IMR-90 (cell line): ENCODE data around the gene OGA. TPM values are rescaled to one million over a fixed set of nuclear protein-coding genes. Genes with fewer than 3 reads are reported as not detected.
A peak's percentile ranks its signal among the peaks of the same experiment; 100 is the strongest.

ENCODE experiments used
- ATAC-seq: fragments of 200-7000 bp; cut with Tn5 transposase; 2 replicates; pipeline ENCODE4 v1.9.1; 2020; ENCODE audit warnings: low read depth, mild to moderate bottlenecking, moderate library complexity
- BruUV-seq: library from RNA; stranded (reverse); fragments of 400-500 nt; replicated peaks from 2 replicates; lab custom pipeline; 2021; lab: Mats Ljungman, UMichigan
- CTCF ChIA-PET: fragments of 300-600 bp; formaldehyde crosslinking; extraction: SDS; loops from one replicate; lab custom pipeline; 2021; ENCODE audit warnings: antibody characterized with exemption; lab: Yijun Ruan, JAX
- POLR2A ChIA-PET: fragments of 300-600 bp; sonication (Branson Sonifier 250); formaldehyde crosslinking; loops from one replicate; lab custom pipeline; 2022; ENCODE audit warnings: antibody characterized with exemption; ENCODE audit not compliant: unreplicated experiment; lab: Charles Lee
- DNase-seq: peaks from one replicate; pipeline ENCODE4 v3.0.0; 2013
- H2AFZ ChIP-seq: replicated peaks from 2 replicates; pipeline ENCODE3; 2013; ENCODE audit warnings: low read length, mild to moderate bottlenecking; ENCODE audit not compliant: poor library complexity
- H2AK5ac ChIP-seq: 2 replicates; pipeline ENCODE4 v1.6.1; 2013; ENCODE audit warnings: low read depth, low read length, inconsistent platforms
- H2AK9ac ChIP-seq: replicated peaks from 2 replicates; pipeline ENCODE3; 2013; ENCODE audit warnings: mild to moderate bottlenecking, low read depth, low read length, moderate library complexity; ENCODE audit not compliant: poor library complexity
- H2BK120ac ChIP-seq: 2 replicates; pipeline ENCODE4 v1.6.1; 2013; ENCODE audit warnings: low read depth, low read length, inconsistent platforms
- H2BK15ac ChIP-seq: 3 replicates; pipeline ENCODE4 v1.6.1; 2013; ENCODE audit warnings: low read depth, low read length, inconsistent platforms
- H2BK20ac ChIP-seq: 2 replicates; pipeline ENCODE4 v1.6.1; 2013; ENCODE audit warnings: low read depth, mild to moderate bottlenecking, inconsistent platforms, low read length, moderate library complexity
- H2BK5ac ChIP-seq: 2 replicates; pipeline ENCODE4 v1.6.1; 2013; ENCODE audit warnings: mild to moderate bottlenecking, low read depth, low read length, inconsistent platforms; ENCODE audit not compliant: poor library complexity, severe bottlenecking
- H3K14ac ChIP-seq: replicated peaks from 2 replicates; pipeline ENCODE4 v1.6.1; 2013; ENCODE audit warnings: low read depth, low read length, inconsistent platforms
- H3K18ac ChIP-seq: 2 replicates; pipeline ENCODE4 v1.6.1; 2013; ENCODE audit warnings: low read depth, low read length, control low read depth
- H3K23ac ChIP-seq: 2 replicates; pipeline ENCODE4 v1.6.1; 2013; ENCODE audit warnings: low read depth, low read length, inconsistent platforms
- H3K27ac ChIP-seq: 2 replicates; pipeline ENCODE4 v1.5.1; 2013; ENCODE audit warnings: mild to moderate bottlenecking, control low read depth, low read length; ENCODE audit not compliant: insufficient read depth
- H3K27me3 ChIP-seq: 2 replicates; pipeline ENCODE4 v1.6.1; 2013; ENCODE audit warnings: low read length; ENCODE audit not compliant: control insufficient read depth, insufficient read depth
- H3K36me3 ChIP-seq: 2 replicates; pipeline ENCODE4 v1.6.1; 2013; ENCODE audit warnings: low read length, mixed read lengths; ENCODE audit not compliant: control insufficient read depth, insufficient read depth
- H3K4ac ChIP-seq: 2 replicates; pipeline ENCODE4 v1.6.1; 2013; ENCODE audit warnings: low read depth, low read length, inconsistent platforms
- H3K4me1 ChIP-seq: 2 replicates; pipeline ENCODE4 v1.6.1; 2013; ENCODE audit warnings: low read length, mixed read lengths; ENCODE audit not compliant: control insufficient read depth, insufficient read depth
- H3K4me2 ChIP-seq: 2 replicates; pipeline ENCODE4 v1.6.1; 2013; ENCODE audit warnings: low read depth, mild to moderate bottlenecking, control low read depth, low read length, moderate library complexity
- H3K4me3 ChIP-seq: 2 replicates; pipeline ENCODE4 v1.5.1; 2013; ENCODE audit warnings: low read depth, mild to moderate bottlenecking, control low read depth, low read length, moderate library complexity; ENCODE audit not compliant: insufficient read depth
- H3K56ac ChIP-seq: 2 replicates; pipeline ENCODE4 v1.6.1; 2013; ENCODE audit warnings: low read length, inconsistent platforms; ENCODE audit not compliant: insufficient read depth; ENCODE audit errors: extremely low read depth
- H3K79me1 ChIP-seq, 2 experiments: 2 replicates each; pipeline ENCODE4 v1.6.1; 2013; ENCODE audit warnings: low read length in 2 of 2, inconsistent platforms in 1 of 2, low read depth in 1 of 2
- H3K9ac ChIP-seq: 2 replicates; pipeline ENCODE4 v1.6.1; 2013; ENCODE audit warnings: low read depth, low read length, control low read depth
- H3K9me1 ChIP-seq: 2 replicates; pipeline ENCODE4 v1.6.1; 2013; ENCODE audit warnings: low read length, inconsistent platforms; ENCODE audit not compliant: insufficient read depth
- H3K9me3 ChIP-seq: 2 replicates; pipeline ENCODE4 v1.6.1; 2013; ENCODE audit warnings: low read length; ENCODE audit not compliant: control insufficient read depth, insufficient read depth
- H4K20me1 ChIP-seq: 2 replicates; pipeline ENCODE4 v1.6.1; 2013; ENCODE audit warnings: low read length, inconsistent platforms; ENCODE audit not compliant: insufficient read depth
- H4K5ac ChIP-seq: 2 replicates; pipeline ENCODE4 v1.6.1; 2013; ENCODE audit warnings: mild to moderate bottlenecking, low read depth, low read length, control low read depth
- H4K8ac ChIP-seq, 2 experiments: 2 replicates each; pipeline ENCODE4 v1.6.1; 2013; ENCODE audit warnings: low read depth in 2 of 2, low read length in 2 of 2, control low read depth in 1 of 2, inconsistent platforms in 1 of 2
- H4K91ac ChIP-seq: 2 replicates; pipeline ENCODE4 v1.6.1; 2013; ENCODE audit warnings: low read depth, low read length, inconsistent platforms; ENCODE audit not compliant: insufficient read depth
- BHLHE40 ChIP-seq: fragments of 150-350 bp; IDR thresholded peaks from 2 replicates; pipeline ENCODE4 v1.6.1; 2016; ENCODE audit warnings: mild to moderate bottlenecking, low read depth, low read length
- CHD1 ChIP-seq: IDR thresholded peaks from 2 replicates; pipeline ENCODE4 v1.6.1; 2012; ENCODE audit warnings: low read depth, low read length, improper control_type of control experiment
- FOS ChIP-seq: fragments of 150-350 bp; IDR thresholded peaks from 2 replicates; pipeline ENCODE4 v1.6.1; 2016; ENCODE audit warnings: low read depth, low read length
- MAFK ChIP-seq: IDR thresholded peaks from 2 replicates; pipeline ENCODE4 v1.6.1; 2012; ENCODE audit warnings: low read depth, low read length, improper control_type of control experiment
- MAZ ChIP-seq: IDR thresholded peaks from 2 replicates; pipeline ENCODE4 v1.6.1; 2012; ENCODE audit warnings: low read depth, mild to moderate bottlenecking, low read length, improper control_type of control experiment, moderate library complexity, borderline replicate concordance
- MXI1 ChIP-seq: IDR thresholded peaks from 2 replicates; pipeline ENCODE4 v1.6.1; 2012; ENCODE audit warnings: low read depth, mild to moderate bottlenecking, low read length, moderate library complexity, borderline replicate concordance
- NFE2L2 ChIP-seq: fragments of 150-350 bp; IDR thresholded peaks from 2 replicates; pipeline ENCODE4 v1.6.1; 2016; ENCODE audit warnings: low read depth, mild to moderate bottlenecking, low read length
- POLR2A ChIP-seq: IDR thresholded peaks from 2 replicates; pipeline ENCODE4 v1.6.1; 2012; ENCODE audit warnings: mild to moderate bottlenecking, low read depth, low read length
- RAD21 ChIP-seq: IDR thresholded peaks from 2 replicates; pipeline ENCODE4 v1.6.1; 2012; ENCODE audit warnings: low read length, improper control_type of control experiment
- RCOR1 ChIP-seq: IDR thresholded peaks from 2 replicates; pipeline ENCODE4 v1.6.1; 2012; ENCODE audit warnings: mild to moderate bottlenecking, low read length, improper control_type of control experiment; ENCODE audit not compliant: insufficient replicate concordance
- RFX5 ChIP-seq: IDR thresholded peaks from 2 replicates; pipeline ENCODE4 v1.8.0; 2012; ENCODE audit warnings: low read depth, mild to moderate bottlenecking, low read length, moderate library complexity
- SMC3 ChIP-seq: fragments of 150-350 bp; IDR thresholded peaks from 2 replicates; pipeline ENCODE4 v1.6.1; 2016; ENCODE audit warnings: low read depth, mild to moderate bottlenecking, antibody characterized with exemption, low read length, moderate library complexity
- USF2 ChIP-seq: fragments of 150-350 bp; IDR thresholded peaks from 2 replicates; pipeline ENCODE4 v1.6.1; 2017; ENCODE audit warnings: mild to moderate bottlenecking, antibody characterized with exemption, low read length, low read depth
- WGBS, 2 experiments: methylation state at CpG; one replicate each; pipeline versions ENCODE4 v1.1.5 to v1.1.7; 2013; ENCODE audit warnings: missing lambda C conversion rate in 2 of 2; ENCODE audit not compliant: insufficient read length in 1 of 2; ENCODE audit errors: extremely low coverage in 2 of 2; 5-methylcytosine and 5-hydroxymethylcytosine counted together
- dilution Hi-C: fragments of 300-500 bp; cut with HindIII; formaldehyde crosslinking; loops from one replicate; pipeline ENCODE4 v1.14.3; 2018; ENCODE audit warnings: low sequenced_read_pairs; ENCODE audit not compliant: unreplicated experiment
- in situ Hi-C: fragments of 300-500 bp; cut with MboI; formaldehyde crosslinking; loops from 3 replicates; pipeline ENCODE4 v1.14.3; 2019; ENCODE audit warnings: low sequenced_read_pairs, inconsistent platforms, mixed read lengths
- intact Hi-C: fragments of 100-400 bp; cut with micrococcal nuclease; formaldehyde crosslinking; loops from 2 replicates; pipeline ENCODE4 v1.10.0; 2022
- polyA plus RNA-seq, 3 experiments: library from polyadenylated mRNA; depleted of rRNA; stranded (reverse); fragments of >200 nt; gene quantifications; 2 replicates each; pipeline ENCODE4 v1.2.3, GENCODE V29; 2012; ENCODE audit warnings: low replicate concordance in 1 of 3
- total RNA-seq: library from RNA; depleted of rRNA; stranded (reverse); fragments of >200 nt; gene quantifications from 2 replicates; pipeline ENCODE4 v1.2.3, GENCODE V29; 2012
- TF ChIP-seq, protein P1 (sequence below): fragments of 150-350 bp; IDR thresholded peaks from 2 replicates; pipeline ENCODE4 v1.6.1; 2016; ENCODE audit warnings: low read depth, mild to moderate bottlenecking, low read length, moderate library complexity, borderline replicate concordance
- TF ChIP-seq, protein P2 (sequence below): conservative IDR thresholded peaks from 2 replicates; pipeline ENCODE4 v1.5.1; 2012; ENCODE audit warnings: mild to moderate bottlenecking, low read depth, low read length, improper control_type of control experiment

The OGA gene
- total and polyA plus RNA-seq, 2 of the 4 experiments (the other 2 are of a cell fraction) = 42.5 to 62.9 TPM

DNA sequence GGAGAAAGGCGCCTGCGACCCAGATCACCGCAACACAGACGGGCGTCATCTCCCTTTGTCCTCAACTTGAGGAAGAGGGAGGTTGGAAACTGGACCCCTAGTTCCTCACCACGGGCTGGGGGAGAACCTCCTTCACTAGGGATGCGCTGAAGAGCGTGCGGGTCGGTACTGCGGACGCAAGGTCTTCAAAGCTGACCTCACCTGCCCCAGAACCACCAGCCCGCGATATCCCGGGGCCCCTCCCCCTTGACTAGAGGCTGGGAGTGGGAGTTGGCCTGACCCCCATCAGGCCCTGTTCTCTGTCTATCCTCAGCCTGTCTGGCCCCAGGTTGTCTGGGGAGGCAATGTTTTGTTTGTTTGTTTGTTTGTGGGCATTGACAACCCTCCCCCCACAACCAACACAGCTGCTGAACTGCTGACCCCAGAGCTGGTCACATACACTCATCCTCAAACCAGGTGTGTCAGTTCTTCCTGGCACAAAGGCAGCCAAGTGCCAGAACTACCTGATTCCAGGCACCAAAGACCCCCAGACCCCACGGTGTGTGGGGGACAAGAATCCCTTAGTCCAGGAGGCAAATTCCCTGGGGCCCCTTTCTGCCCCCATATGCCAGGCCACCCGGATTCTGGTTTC is 37.9 kb downstream of the OGA start:
- peak overlapping the region in 1 of 2 experiments; percentile 56; a peak in 1 of 4 replicates for H4K8ac ChIP-seq
- H3K23ac ChIP-seq = no peak overlapping the region
- no peaks in the 10 kb centered on the region for H3K9me3 ChIP-seq
- H3K4me2 ChIP-seq = peak overlapping the region; percentile 73; the same call in 1 of the 2 replicates
- H2AFZ ChIP-seq = peak overlapping the region; percentile 77
- CTCF ChIA-PET = interaction anchor here (1.3 to 1.6 kb wide), 4 partner anchors 9 to 180 kb away, joined by 3 to 9 read pairs (median 5); no protein-coding TSS in a partner anchor
- H3K4ac ChIP-seq = no peak overlapping the region
- DNase-seq (no peak), ATAC-seq (no peak)
- H3K9me1 ChIP-seq = no peaks in the 10 kb centered on the region
- no peak overlapping the region; the same call in 2 of the 3 replicates for H2BK15ac ChIP-seq
- H2BK20ac ChIP-seq = no peak overlapping the region
- no peak overlapping the region for H3K14ac ChIP-seq
- H3K4me3 ChIP-seq = no peak overlapping the region
- no peak overlapping the region for H2AK5ac ChIP-seq
- dilution Hi-C loops = no loop called here
- no peak overlapping the region for H3K9ac ChIP-seq
- H3K27ac ChIP-seq = no peak overlapping the region
- peaks cover 14 to 40% of the 10 kb centered on the region in 2 experiments; a peak in 3 of 4 replicates for H3K79me1 ChIP-seq
- peaks cover 2% of the 10 kb centered on the region; the same call in 1 of the 2 replicates for H3K36me3 ChIP-seq
- no CpG with 5 or more reads among the region's 17 CpGs for WGBS, 2 experiments
- in situ Hi-C loops = loop anchor here (5.0 kb wide), 2 partner anchors 173 to 568 kb away; no protein-coding TSS in a partner anchor
- H2BK5ac ChIP-seq = no peak overlapping the region
- no peak overlapping the region for H4K5ac ChIP-seq
- peak overlapping the region; percentile 94 for H2AK9ac ChIP-seq
- peaks cover 13% of the 10 kb centered on the region for H3K4me1 ChIP-seq
- H2BK120ac ChIP-seq = no peak overlapping the region
- no peak overlapping the region for H3K56ac ChIP-seq
- H4K91ac ChIP-seq = no peak overlapping the region
- no TSS peak for BruUV-seq
- peaks cover 25% of the 10 kb centered on the region for H3K27me3 ChIP-seq
- H4K20me1 ChIP-seq = peaks cover 40% of the 10 kb centered on the region
- POLR2A ChIA-PET = no interaction called here
- no peak overlapping the region for H3K18ac ChIP-seq
- intact Hi-C loops = loop anchor here (10.0 kb wide), 1 partner anchor 486 kb away; no protein-coding TSS in a partner anchor
- TF ChIP-seq MXI1 (no peak), MAFK (no peak), BHLHE40 (no peak), CHD1 (no peak), RFX5 (no peak), POLR2A (no peak), USF2 (no peak), RCOR1 (no peak), MAZ (no peak), FOS (no peak), SMC3 (no peak), RAD21 (no peak), NFE2L2 (no peak)
- TF ChIP-seq, protein P1, sequence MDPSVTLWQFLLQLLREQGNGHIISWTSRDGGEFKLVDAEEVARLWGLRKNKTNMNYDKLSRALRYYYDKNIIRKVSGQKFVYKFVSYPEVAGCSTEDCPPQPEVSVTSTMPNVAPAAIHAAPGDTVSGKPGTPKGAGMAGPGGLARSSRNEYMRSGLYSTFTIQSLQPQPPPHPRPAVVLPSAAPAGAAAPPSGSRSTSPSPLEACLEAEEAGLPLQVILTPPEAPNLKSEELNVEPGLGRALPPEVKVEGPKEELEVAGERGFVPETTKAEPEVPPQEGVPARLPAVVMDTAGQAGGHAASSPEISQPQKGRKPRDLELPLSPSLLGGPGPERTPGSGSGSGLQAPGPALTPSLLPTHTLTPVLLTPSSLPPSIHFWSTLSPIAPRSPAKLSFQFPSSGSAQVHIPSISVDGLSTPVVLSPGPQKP = no peak
- TF ChIP-seq, protein P2, sequence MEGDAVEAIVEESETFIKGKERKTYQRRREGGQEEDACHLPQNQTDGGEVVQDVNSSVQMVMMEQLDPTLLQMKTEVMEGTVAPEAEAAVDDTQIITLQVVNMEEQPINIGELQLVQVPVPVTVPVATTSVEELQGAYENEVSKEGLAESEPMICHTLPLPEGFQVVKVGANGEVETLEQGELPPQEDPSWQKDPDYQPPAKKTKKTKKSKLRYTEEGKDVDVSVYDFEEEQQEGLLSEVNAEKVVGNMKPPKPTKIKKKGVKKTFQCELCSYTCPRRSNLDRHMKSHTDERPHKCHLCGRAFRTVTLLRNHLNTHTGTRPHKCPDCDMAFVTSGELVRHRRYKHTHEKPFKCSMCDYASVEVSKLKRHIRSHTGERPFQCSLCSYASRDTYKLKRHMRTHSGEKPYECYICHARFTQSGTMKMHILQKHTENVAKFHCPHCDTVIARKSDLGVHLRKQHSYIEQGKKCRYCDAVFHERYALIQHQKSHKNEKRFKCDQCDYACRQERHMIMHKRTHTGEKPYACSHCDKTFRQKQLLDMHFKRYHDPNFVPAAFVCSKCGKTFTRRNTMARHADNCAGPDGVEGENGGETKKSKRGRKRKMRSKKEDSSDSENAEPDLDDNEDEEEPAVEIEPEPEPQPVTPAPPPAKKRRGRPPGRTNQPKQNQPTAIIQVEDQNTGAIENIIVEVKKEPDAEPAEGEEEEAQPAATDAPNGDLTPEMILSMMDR = no peak
